HG03097 (cell line): Measurements from ENCODE around the gene NCS1.
"Not testable (repeated sequence)": the region's sequence is repeated elsewhere in the genome, so short reads cannot be mapped to it uniquely, and the experiment has no call there.

Source experiments
- ATAC-seq: cut with Tn5 transposase; IDR thresholded peaks from one replicate; pipeline ENCODE4 v1.9.1; 2021; ENCODE audit not compliant: unreplicated experiment, low FRiP score

The NCS1 gene

DNA sequence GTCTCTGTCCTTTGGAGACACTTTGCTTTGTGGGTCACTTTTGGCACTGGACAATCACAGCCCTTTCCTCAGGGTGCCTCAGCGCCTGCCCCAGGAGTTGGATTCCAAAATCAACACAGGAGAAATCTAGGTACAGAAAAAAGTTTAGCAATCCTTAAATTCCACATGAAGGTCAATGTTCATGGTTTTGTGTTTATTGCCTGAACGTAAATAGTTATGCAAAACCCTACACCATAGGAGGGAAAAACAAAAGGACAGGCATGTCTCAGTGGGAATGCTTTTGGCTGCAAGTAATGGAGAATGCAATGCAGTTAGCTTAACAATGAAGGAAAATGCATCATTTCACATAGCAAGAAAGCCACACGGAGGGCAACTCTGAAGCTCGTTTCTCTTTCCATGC, 86.8 kb downstream of the NCS1 start:
- no peak for ATAC-seq

- ATAC-seq: no peak
Observed at GRCh38 chr9:130260816-130261765, 88.9 kb downstream of the NCS1 start.

- no peak for ATAC-seq
Observed at GRCh38 chr9:130262061-130262745, 90.0 kb downstream of the NCS1 start.

DNA sequence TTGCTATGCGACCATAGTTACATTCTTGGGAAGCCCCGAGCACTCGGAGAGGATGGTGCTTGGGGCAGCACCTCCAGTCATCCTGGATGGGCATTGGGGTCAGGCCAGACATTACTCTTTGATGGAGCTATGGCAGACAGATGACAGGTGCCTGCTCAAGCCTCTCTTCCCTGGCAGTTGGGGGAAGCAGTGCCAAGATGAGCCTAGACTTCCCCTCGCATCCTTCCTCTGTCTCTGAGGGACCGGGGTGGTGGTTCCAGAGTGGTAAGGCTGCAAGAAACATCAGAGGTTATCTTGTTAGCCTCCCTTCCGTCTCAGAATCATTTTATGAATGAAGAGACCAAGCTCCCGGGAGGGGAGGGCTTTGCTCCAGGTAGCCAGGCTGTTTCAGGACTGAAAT, 90.6 kb downstream of the NCS1 start:
- no peak for ATAC-seq

DNA sequence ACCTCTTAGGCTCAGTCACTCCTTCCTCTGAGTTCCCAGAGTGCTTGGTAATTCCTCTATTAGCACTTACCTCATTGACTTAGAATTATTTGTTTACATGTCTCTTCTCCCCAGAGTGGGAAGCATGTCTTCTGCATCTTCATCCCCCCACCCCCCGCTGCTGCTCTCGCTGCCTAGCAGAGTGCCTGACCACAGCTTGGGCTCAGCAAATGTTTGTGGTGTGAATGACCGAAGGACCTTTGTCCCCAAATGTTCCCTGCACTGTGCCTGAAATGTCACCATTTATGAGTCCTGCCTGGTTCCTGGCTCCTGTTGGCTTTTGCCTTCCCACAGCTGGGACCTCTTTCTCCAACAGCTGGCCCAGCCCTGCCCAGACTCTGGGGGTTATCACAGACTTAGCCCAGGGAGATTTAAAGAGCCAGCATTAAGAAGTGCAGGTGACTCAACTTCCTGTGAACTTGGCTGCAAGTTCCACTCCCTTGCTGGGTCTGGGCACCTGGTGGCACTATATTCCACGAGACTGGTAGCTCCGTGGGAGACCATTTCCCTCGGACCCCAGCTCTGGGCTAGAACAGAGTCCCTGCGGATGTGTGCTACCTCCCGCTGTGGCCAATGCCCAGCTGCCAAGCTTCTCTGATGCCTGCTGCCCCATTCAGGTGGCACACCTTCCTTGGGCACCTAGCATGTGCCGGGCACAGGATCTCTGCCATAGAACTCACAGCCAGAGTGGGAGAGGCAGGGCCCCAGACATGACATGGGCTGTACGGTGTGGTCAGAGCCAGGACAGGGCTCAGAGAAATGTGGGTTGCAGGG, 91.6 kb downstream of the NCS1 start:
- ATAC-seq: no peak

DNA sequence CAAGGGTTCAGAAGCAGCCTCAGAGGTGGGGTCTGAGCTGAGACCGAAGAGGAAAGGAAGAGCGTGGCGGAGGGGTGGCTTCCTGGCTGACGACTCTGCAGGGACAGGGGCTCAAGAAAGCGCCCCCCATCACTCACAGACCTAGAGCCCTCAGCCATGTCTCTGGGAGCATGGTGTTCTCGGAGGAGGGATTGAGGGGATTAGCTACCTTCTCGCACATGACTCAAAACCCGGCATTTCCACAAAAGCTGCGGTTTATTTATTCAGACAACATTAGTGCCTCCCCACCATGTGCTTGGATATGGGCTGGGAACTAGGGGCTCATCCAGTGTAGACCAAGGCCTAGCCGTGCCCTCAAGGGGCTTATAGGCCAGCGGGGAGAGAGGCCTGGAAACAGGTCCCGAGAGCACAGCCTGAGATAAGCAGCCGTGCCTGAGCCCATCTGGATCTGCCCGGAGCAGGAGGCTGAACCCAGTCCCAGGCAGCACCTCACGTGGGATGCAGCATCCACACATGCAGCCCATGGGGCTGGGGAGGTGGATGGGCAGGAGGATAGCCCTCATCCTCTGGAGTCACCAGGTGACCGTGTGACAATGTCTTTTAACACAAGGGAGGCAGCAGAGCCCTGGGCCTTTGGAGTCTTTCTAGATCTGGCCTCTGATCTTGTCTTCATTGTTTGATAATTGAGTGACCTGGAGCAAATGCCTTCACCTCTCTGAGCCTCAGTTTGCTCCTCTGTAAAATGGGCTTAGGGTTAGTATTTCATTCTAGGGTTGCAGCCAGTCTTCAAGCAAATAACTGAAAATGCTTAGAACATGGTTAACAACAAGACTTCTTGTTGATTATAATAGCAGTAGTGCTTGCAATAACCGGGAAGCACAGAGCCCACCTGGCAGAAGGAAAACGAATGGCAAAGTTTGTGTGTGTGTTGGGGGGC, 92.5 kb downstream of the NCS1 start:
- no peak for ATAC-seq

DNA sequence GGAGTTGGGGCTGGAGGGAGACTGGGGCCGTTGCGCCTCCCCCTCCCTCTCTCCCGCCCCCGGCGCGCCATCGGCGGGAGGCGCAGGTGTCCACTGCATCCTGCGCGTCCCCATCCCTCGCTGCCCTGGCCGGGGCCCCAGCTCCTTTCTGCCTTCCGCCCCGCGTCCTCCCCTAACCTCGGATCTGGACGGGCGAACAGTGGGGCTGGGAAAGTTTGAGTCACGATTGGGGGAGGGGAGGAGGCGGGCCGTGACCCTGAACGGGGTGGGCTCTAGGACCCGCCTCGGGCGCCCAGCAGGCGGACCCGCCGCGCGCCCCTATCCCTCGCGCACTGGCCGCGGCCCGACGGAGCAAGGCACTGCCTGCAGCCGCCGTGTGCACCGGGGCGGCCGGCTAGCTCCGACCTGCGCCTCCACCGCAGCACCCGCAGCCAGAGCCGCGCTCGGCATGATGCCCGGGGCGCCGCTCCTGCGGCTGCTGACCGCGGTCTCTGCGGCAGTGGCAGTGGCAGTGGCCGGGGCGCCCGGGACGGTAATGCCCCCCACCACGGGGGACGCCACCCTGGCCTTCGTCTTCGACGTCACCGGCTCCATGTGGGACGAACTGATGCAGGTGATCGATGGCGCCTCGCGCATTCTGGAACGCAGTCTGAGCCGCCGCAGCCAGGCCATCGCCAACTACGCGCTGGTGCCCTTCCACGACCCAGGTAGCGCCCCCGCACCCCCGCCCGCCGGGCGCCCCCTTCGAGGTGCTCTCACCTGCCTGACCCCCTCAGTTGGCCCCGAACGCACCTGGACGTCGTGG, 93.4 kb downstream of the NCS1 start, which contains the start of gene HMCN2:
HMCN2 (plus strand) TSS at position 330 of the 805 bp plus-strand sequence; CDS start at position 449, 119 bp downstream.
- no peak for ATAC-seq

GRCh38 chr9:130266236-130267098, 94.3 kb downstream of the NCS1 start:
- ATAC-seq: no peak

GRCh38 chr9:130267930-130268329, 95.7 kb downstream of the NCS1 start:
- no peak for ATAC-seq

DNA sequence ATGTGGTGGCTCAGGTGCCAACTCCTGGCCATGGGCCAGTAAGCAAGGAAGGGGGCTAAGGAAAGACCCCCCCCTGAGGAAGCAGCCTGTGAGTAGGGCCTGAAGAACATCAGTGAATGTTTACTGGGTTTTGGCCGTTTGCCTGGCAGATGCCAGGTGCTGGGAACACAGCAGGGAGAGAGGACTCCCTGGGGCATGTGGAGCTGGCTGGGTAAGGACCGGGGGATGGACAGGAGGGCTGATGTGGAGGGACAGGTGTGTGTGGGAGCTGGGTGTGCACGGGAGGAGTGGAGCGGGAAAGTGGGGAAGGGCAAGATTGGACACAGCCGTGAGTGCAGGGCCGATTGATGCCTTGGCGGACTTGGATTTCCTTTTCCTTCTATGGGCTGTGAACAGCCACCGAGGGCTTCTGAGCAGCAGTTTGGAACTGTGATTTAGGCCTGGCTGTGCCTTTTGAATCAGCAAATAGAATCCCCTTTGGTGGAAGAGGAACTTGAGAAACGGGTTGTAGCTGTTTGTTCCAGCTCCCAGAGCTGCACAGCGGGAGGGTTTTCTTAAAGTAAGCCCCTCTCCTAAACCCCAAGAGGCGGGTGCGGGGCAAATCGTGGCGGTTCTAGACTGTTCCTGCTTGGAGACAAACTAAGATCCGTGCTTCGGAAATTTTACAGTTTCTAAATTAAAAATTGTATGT, 96.5 kb downstream of the NCS1 start:
- ATAC-seq: no peak

DNA sequence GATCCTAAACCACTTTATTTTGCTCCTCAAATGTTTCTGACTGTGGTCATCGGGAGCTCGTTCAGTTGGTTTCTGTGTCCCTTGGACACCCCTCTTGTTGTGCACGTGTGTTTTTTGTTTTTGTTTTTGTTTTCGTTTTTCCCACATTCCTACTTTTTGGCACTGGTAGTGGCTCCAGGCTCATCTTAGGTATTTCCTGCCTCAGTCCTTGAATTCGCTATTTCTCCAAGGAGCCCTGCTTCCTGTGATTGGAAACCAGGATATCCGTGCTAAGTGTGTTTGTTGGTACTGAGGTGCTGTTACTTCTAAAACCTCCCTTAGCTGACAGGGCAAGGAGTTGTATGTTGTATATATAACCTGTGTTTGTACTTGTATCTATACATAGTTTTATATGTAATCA, 99.3 kb downstream of the NCS1 start:
- no peak for ATAC-seq

GRCh38 chr9:130275156-130275555, 103.0 kb downstream of the NCS1 start:
- no peak for ATAC-seq

- no peak for ATAC-seq
Observed at GRCh38 chr9:130276121-130276520, 103.9 kb downstream of the NCS1 start.

DNA sequence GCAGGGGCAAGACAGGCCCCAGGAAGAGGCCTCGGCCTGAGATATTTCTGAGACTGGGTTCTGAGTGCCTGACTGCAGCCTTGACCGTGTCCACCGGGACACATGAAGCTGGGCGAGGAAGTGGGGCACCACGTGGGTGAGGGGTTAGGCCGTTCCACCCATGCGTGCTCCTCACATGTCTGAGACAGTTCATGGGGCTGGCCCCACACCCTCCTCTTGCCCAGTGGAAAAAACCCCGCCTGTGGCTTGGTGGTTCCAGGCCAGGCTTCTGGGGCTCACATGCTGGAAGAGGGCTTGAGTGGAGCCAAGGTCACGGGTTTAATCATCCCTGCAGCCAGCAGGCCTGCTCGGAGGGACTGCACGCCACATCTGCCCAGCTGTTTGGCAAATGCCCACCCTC, 104.8 kb downstream of the NCS1 start:
- no peak for ATAC-seq

- not testable (repeated sequence) for ATAC-seq
Observed at GRCh38 chr9:130277525-130277924, 105.3 kb downstream of the NCS1 start.

- no peak for ATAC-seq
Observed at GRCh38 chr9:130283539-130284248, 111.5 kb downstream of the NCS1 start.

DNA sequence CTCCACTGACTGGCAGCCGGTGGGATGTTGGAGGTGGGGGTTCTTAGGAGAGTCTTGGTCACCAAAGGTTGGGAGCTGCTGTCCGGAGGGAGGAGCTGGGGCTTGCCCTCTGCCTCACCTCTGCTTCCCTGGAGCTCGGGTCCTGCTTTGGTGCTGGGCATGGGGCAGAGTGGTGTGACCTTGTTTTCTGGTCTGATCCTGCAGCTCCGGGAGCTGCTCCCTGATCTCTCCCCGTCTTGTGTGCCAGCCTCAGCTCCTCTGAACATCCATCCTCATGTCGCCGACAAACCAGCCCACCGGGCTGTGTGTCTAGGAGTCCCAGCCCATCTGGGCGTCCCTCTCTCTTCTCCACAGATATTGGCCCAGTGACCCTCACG, 112.0 kb downstream of the NCS1 start:
- ATAC-seq: no peak
